ENCODE data around the gene EGR4.
A peak's percentile ranks its signal among the peaks of the same experiment; 100 is the strongest.
"Not testable (repeated sequence)": the region's sequence is repeated elsewhere in the genome, so short reads cannot be mapped to it uniquely, and the experiment has no call there.

EGR4 gene

DNA sequence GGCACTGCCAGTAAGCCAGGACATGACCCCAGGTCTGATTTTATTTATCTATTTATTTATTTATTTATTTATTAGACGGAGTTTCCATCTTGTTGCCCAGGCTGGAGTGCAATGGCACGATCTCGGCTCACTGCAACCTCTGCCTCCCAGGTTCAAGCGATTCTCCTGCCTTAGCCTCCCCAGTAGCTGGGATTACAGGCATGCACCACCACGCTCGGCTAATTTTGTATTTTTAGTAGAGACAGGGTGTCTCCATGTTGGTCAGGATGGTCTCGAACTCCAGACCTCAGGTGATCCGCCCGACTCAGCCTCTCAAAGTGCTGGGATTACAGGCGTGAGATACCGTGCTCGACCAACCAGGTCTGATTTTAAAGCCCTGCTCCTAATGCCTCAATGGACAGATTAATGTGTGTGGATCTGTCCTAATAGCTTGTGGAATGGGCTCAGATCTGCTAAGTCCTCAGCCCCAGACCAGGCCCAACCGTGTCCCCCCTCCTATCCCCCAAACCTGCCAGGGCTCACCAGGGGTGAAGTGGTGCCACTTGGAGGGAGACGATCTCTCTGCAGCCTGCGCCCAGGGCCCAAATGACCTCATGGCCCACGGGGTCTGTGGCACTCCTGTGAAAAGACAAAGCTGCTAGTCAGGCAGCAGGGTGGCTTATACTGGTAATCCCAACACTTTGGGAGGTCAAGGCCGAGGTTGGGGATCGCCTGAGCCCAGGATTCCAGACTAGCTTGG lies 30.5 kb downstream of the EGR4 start:
- DNase-seq: not testable (repeated sequence)

DNA sequence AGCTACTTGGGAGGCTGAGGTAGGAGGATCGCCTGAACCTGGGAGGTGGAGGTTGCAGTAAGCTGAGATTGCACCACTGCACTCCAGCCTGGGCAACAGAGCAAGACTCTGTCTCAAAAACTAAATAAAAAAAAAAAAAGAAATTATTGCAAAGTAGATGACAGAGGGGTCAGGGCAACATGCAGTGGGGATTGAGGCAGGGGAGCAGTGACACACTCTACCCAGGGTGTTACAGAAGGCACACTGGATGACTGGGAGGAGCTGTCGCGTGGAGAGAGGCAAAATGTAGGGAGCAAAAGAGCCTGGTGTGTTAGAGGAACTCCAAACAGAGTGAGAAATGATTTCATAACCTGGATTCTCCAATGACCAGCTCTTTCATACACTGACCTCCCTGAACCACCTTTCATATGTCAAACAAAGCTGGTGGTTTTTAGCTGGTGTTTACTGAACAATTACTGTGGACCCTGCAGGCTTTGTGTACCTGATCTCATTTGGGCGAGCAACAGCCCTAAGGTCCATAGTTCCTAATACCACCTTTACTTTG lies 31.2 kb downstream of the EGR4 start:
- DNase-seq: no peak

DNA sequence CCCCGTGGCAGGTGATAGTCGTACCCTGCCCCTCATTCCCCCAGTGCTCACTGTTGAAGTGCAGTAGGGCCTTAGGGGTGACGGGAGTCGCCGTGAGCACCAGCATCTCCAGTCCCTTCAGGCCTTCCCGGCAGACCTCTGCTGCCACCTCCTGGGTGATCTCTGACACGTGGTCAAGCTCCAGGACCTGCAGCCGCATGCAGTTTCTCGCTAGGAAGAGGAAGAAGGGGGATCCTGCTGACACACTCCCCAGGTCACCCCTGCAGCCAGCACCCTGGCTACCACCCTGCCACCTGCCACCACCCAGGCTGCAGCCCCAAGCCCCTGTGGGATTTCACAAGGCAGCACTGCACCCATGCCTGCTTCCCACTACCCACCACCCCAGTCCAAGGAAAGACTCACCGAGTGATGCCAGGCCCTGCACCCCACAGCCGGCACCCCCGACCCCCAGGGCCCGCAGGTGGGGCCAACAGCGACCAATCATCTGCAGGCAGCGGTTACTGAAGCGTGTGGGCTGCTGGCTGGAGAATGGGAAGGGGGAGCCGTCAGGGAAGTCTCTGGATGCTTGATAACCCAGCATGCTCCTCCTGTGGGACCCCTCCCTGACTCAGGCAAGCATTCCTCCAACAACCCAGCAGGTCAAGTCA lies 32.9 kb downstream of the EGR4 start:
- DNase-seq: peak in 1 of 3 experiments; percentile 21

DNA sequence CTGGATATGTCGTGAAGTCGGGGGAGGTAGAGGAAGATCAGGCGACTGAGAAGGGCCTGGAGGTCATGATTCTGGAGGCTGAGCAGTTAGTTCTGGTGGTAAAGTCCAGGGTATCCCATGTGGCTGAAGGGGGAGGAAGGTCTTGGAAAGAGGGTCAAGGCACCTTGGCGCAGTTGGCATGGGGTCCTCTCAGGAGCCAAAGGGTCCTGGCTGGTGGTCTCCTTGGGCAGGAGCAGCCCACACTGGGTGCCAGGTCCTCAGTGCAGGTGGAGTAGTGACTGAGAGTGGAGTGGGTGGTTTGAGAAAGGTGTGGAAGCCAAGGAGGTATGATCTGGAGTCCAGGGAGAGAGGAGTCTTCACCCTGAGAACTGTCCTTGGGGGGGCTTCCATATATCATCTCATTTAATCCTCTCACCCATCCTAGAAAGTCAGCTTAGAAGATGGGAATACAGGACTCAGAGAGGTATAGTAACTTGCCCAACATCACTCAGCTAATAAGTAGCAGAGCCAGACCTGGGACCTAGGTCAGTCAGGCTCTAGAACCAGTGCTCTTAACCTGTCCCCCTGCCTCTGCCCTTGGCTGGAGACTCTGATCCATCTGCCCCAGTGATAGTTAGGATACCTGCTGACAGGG lies 33.5 kb downstream of the EGR4 start:
- DNase-seq: no peak

DNA sequence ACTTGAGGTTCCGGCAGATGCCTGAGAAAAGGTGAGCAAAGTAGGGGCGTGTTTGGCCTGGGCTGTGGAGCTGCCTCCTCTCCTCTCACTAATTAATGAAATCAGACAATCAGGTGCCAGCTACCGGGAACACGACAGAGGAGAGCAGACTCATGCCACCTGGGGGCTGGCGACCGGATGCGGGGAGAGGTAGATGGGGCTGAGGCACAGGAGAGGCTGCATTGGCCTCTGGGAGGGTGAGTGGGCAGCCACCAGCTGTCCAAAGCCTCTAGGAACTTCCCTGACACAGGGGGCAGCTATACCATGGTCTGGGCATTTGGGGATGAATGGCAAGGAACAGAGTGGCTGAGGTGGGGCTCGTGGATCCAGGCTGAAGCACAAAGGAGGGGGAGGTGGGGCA lies 34.1 kb downstream of the EGR4 start:
- DNase-seq: no peak

DNA sequence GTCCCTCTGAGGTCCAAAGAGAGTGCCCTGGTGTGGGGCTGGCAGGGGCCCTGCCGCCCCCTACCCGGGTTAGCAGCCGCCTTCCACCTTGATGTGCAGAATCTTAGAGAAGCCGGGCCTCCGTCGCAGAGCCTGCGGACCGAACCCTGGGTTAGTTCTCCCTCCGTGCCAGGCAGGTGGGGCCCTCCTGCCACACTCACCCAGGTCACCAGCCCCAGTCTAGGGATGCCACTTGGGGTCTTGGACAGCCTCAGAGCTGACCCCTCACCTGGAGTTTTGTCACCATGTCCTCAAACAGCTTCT lies 34.5 kb downstream of the EGR4 start:
- DNase-seq: no peak

DNA sequence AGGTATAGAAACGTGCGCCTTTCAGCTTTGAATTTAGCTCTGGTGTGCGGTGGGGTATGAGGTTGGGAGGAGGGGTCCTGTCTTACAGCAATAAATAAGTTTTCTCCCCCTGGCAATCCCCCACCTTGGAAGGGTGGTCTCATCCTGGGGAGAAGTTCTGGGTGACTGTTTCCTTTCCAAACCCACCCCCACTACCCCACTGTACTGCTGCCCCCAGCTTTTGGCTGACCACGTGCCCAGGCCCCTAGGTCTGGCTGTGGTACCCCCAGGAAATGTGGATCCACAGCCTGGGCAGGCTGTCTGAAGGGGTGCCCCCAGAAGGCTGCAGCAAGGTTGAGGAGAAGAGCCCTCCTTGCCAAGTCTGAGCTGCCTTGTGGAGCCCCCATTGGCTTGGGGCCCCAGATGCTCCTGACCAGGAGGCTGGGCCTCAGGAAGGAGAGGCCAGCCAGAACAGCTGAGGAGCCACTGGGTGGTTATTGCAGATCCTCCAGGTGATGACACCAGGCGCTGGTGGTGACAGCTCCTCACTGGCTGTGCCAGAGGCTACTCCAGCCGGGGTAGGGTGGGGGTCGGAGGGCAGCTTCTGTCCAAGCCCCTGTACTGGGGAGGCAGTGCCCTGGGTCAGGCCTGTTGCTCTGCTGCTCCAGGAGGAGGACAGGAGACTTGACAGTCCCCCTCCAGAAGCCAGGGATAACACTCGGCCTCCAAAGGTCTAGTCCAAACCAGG lies 35.0 kb downstream of the EGR4 start:
- no peak for DNase-seq

DNA sequence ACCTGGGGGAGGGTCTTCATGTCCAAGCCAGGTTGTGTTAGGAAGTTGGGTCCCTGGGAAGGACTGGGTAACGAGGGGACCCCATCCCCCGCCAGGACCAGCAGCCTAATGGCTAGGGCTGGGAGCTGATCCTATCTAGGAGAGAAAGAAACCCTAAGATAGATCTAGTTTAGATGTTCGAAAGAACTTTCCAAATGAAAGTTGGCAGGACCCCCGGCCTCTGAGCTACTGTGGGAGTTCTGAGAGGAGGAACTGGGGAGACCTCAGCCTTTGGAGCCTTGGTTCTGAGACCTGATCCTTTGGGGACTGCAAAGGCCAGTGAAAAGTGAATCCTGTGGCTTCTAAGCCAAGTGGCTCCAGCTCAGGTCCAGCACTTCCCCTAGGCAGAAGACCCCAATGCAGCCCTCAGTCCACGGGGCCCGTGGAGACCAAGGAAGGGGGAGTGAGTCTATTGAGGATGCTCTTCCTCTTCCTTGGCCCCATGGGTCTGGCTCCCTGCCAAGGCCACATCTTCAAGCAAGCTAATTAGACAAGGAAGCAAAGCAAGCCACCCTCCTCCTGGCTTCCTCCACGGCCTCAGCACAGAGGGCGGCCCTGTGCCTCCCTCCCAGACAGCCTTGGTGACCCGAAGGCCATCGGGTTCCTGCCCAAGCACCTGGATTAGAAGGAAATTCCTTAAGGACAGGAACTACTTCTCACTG lies 35.8 kb downstream of the EGR4 start:
- no peak for DNase-seq

DNA sequence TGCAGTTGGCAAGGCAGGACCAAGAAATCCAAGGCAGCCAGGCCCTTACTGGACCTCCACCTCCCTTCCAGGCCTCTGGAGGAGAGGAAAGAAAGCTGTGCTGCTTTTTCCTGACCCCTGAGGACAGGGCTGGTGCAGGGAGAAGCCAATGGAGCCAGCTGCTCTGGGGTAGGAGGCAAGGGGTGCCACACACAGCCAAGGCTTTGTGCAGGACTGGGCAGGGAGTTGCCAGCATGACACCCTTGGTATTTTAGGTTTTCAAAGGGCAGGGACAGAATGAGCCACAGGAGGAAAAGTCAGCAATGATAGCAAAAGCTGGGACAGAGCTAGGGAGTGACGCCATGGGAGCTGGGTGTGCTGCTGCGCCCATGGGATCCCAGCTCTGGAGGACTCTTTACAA lies 36.3 kb downstream of the EGR4 start:
- DNase-seq: no peak

DNA sequence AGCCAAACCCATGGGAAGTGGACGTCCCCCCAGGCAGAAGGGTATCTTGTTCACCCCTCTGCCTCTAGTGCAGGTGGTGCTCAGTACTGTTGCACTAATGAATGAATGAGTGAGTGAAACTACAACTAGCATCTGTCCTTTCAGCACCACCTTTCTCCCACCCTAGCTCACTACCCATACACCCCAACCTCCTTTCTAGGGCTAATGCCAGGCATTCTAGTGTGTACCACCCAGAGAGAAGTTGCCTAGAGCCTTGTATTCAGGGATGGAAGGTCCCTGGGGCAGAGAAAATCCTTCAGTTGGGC lies 36.8 kb downstream of the EGR4 start:
- no peak for DNase-seq

DNA sequence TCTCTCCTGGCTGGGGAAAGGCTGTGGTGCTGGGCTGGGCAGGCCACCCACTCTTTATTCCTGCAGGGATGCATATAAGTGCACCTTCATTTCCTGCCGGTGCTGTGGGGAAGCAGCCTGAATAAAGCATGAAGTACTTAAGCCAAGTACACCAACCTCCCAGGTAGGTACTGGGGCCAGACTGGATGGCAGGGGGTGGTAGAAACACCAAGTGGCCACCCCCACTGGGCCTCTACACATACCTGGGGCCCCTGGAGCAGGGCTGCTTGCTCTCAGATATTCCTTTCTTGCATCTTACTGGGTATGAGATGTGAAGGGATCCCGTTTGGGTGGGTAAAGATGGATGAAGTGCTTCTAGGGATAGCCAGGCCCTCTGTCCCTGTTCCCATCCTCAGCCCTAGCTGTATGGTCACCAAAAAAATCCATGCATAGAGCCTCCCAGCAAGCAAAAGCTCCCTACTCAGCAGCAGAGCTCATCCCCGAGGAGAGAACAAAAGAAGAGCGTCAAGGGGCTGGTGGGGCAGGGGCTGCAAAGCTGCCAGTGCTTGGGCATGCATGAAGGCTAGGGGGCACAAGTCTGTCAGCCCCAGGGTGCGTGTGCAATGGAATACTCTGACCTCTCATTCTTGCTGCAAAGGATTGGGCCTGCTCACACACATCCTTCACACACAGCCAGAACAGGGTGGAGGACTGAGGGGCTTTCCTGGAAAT lies 37.3 kb downstream of the EGR4 start:
- no peak for DNase-seq

DNA sequence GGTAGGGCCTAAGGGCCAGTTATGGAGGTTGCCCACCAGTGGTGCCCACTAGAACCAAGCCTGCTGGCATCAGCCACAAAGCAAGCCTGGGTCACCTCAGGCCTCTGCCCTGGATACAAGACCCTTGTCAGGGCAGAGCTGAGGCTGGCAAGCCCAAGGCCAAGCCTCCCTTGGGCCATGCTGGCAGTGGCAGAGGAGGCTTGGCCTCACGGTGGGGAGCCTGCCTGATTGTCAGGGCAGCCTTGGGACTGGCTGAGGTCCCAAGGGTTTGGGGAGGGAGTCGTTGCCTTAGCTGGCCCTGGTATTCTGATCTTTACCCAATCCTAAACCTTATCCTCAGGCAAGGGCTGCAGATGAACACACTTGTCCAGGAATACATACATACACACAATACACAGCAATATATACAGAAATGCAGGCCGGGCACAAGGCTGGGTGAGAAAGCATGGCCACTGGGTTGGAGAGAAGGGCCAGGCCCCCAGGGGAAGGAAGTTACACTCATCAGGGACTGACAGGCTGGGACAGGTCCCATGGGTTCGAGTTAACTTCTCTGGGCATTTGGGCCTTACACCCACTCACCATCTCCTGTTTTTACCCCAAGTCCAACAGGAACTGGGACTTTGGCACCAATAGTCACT lies 38.2 kb downstream of the EGR4 start:
- no peak for DNase-seq

DNA sequence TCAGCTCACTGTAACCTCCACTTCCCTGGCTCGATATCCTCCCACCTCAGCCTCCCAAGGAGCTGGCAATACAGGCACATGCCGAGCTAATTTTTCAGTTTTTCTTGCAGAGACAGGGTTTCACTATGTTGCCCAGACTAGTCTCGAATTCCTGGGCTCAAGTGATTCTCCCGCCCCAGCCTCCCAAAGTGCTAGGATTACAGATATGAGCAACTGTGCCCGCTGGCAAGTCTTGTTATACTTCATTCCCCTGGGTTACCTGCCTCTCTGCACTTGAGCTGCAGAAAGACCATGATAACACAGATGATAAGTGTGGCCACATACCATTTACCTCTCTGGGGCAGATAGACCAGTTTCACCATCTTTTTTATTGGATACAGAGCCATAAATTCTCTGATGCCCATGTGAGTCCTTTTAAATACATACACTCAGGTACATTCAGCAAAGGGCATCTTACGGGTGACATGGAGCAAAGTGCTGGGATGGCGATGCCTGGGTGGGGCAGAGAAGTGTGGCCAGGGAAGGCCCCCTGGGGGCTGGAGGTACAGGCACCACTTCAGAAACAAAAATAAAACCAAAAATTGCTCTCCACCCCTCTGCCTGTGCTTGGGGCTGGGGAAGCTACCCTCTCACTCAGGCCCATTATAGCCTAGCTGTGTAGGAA lies 38.9 kb downstream of the EGR4 start:
- peak in 1 of 3 experiments; percentile 36 for DNase-seq

DNA sequence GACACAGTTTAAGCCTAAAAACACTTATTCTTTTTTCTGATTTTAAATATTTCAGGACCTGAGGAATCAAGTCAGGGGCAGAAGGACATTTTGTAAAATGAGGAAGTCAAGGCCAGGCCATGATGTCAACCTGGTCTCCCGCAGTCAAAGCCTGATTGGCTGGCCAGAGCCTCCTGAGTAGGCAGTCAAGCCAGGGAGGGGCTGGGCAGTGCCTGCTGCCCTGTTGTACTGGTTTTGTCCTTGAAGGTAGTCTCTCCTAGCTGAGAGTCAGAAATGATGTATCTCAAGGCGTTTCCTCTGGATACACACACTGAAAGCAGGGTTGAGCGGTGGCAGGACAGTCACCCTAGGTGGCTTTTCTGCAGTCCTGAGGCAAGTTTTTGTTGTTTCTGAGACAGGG lies 39.4 kb downstream of the EGR4 start:
- DNase-seq: no peak

DNA sequence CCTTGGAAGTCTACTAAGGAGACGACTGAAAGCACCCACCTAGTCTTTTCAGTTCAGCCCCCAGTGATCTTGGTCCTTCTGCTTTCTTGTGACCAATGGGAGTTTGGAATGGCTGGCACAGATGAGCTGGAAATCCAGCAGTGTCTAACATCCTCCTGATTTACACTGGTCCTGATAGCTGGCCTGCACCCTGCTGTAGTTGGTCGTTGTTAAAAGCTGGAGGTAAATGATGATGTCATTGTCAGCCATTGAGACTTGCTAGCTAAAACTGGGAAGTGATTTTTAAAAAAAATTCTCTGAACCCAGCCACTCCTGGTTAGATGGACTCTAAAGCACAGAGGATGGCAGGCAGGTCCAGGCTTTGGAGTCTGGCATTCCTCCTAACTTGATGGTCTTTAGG lies 39.9 kb downstream of the EGR4 start:
- no peak for DNase-seq

DNA sequence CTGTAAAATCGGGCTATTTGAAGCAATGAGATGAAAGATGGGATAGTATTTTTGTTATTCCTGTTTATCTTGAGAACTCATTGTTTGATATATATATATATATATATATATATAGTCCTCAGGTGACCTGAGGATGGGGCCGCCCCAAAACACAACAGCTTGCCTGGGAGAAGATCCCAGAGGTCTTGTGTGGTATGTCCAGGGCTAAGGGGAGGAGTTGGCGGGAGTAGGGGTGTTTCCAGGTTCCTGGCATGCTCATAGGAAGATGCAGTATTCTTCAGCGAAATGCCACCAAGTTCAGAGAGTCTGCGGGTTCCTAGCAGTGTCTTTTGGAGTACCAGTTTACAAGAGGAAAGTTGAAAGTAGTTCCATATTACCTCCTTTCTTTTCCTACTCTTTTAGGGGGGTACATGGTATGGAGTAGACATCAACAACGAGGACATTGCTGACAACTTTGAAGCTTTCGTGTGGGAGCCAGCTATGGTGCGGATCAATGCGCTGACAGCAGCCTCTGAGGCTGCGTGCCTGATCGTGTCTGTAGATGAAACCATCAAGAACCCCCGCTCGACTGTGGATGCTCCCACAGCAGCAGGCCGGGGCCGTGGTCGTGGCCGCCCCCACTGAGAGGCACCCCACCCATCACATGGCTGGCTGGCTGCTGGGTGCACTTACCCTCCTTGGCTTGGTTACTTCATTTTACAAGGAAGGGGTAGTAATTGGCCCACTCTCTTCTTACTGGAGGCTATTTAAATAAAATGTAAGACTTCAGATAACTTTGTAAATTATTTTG lies 40.9 kb downstream of the EGR4 start:
- DNase-seq: peak in 1 of 3 experiments; percentile 12

DNA sequence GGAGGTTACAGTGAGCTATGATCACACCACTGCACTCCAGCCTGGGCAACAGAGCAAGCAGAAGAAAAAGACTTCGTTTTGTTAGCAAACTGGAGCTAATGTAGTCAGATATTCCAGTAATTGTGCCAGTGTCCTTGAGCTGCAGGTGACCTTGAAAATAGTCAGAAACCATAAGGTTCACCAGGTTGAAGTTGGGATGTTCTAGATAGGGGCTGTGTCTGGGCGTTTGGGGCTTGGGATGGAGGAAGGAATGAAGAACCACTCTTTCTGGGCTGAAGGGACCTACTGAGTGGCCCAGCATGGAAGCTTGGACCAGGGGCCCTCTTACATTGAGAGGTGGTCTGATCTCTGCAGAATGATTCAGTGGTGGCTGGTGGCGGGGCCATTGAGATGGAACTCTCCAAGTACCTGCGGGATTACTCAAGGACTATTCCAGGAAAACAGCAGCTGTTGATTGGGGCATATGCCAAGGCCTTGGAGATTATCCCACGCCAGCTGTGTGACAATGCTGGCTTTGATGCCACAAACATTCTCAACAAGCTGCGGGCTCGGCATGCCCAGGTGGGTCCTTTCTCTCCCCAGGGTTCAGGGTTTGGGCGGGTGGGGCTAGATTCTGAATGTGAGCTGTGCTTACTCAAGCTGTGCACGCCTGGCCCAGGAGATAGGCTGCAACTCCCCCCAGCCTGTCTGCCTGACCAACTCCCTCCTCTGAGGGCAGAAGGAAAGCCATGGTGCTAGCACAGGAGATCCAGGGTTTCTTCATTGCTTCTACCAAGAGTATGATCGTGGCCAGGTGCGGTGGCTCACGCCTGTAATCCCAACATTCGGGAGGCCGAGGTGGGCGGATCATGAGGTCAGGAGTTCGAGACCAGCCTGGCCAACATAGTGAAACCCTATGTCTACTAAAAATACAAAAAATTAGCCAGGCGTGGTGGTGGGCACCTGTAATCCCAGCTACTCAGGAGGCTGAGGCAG lies 42.2 kb downstream of the EGR4 start:
- DNase-seq: no peak

DNA sequence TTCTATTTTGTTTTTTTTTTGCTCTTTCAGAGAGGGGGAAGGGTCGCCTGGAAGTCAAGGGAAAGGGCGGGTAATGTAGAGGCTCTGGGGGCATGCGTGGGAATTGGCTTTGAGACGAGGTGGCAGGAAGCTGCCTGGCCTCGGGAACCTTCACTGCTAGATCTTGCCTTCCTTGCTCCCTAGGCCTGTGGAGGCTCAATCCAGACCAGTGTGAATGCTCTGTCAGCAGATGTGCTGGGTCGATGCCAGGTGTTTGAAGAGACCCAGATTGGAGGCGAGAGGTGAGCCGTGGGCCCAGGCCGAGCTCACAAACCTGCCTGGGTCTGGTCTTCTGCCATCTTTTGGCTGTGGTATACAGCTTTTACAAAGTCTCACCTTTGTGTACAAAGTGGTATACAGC lies 43.7 kb downstream of the EGR4 start:
- DNase-seq: no peak

DNA sequence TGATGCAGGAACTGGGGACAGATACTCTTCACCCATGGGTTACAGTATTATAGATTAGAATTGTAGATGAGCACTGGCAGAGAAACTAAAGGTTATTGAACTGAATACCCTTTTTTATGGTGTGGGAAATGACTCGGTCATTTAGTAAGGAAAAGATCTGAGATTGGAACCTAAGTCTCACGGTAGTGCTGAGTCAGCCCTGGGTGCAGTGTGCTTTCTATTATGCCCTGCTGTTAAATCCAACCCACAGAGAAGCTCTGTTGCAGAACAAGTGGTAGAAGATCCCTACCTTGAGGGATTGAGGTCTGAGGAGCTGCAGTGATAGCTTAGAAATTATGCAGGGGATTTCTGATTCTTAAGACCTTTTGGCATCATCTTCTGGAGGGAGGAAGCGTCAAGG lies 46.5 kb downstream of the EGR4 start:
- DNase-seq: no peak
